Liver (tissue), 9 donors: ENCODE measurements around the gene MVB12B. TPM values are rescaled to one million over a fixed set of nuclear protein-coding genes. Genes with fewer than 3 reads are reported as not detected.

Source experiments
- DNase-seq: peaks from one replicate; pipeline ENCODE4 v3.0.0-alpha.2; 2017; ENCODE audit warnings: low spot score
- H3K27ac ChIP-seq, 2 donors: one replicate each; pipeline ENCODE4 v1.7.0; 2013; ENCODE audit warnings: inconsistent platforms in 2 of 2, low read length in 2 of 2, control low read depth in 1 of 2, low read depth in 1 of 2, mild to moderate bottlenecking in 1 of 2
- H3K27me3 ChIP-seq, 4 donors: one replicate each; pipeline versions ENCODE4 v1.6.1 to v1.7.0; 2013; ENCODE audit warnings: low read length in 3 of 4, inconsistent platforms in 1 of 4, mild to moderate bottlenecking in 1 of 4, moderate library complexity in 1 of 4; ENCODE audit not compliant: control insufficient read depth in 4 of 4, insufficient read depth in 4 of 4
- H3K36me3 ChIP-seq, 4 donors: one replicate each; pipeline versions ENCODE4 v1.6.1 to v1.7.0; 2013; ENCODE audit warnings: low read length in 3 of 4, mild to moderate bottlenecking in 3 of 4, low read depth in 1 of 4, moderate library complexity in 1 of 4; ENCODE audit not compliant: control insufficient read depth in 4 of 4, insufficient read depth in 3 of 4
- H3K4me1 ChIP-seq, 4 donors: one replicate each; pipeline versions ENCODE4 v1.6.1 to v1.7.0; 2013; ENCODE audit warnings: low read length in 3 of 4, mild to moderate bottlenecking in 3 of 4, moderate library complexity in 1 of 4; ENCODE audit not compliant: control insufficient read depth in 4 of 4, insufficient read depth in 4 of 4
- H3K4me3 ChIP-seq, 3 donors: one replicate each; pipeline versions ENCODE4 v1.6.1 to v1.7.0; 2013; ENCODE audit warnings: low read length in 3 of 3, control low read depth in 1 of 3, low read depth in 1 of 3, mild to moderate bottlenecking in 1 of 3
- H3K9ac ChIP-seq, 2 donors: one replicate each; pipeline ENCODE4 v1.7.0; 2013; ENCODE audit warnings: low read length in 2 of 2, mild to moderate bottlenecking in 2 of 2, moderate library complexity in 2 of 2, control low read depth in 1 of 2, low read depth in 1 of 2
- H3K9me3 ChIP-seq, 4 donors: one replicate each; pipeline versions ENCODE4 v1.6.1 to v1.7.0; 2013; ENCODE audit warnings: low read length in 3 of 4; ENCODE audit not compliant: control insufficient read depth in 4 of 4
- CTCF ChIP-seq: fragments of 150-350 bp; IDR thresholded peaks from 2 replicates; pipeline ENCODE4 v1.5.1; 2017; ENCODE audit warnings: improper control_type of control experiment, low read depth, low read length; ENCODE audit not compliant: missing input control
- EGR1 ChIP-seq, 2 donors: IDR thresholded peaks; 2 replicates each; pipeline ENCODE4 v1.6.1; 2016 to 2018; ENCODE audit warnings: antibody characterized with exemption in 2 of 2, low read depth in 2 of 2
- FOXA2 ChIP-seq: IDR thresholded peaks from 2 replicates; pipeline ENCODE4 v1.6.1; 2016; ENCODE audit warnings: antibody characterized with exemption
- GABPA ChIP-seq, 2 donors: IDR thresholded peaks in 1 of 2; conservative IDR thresholded peaks in 1 of 2; 2 replicates each; pipeline ENCODE4 v1.6.1; 2016; ENCODE audit warnings: antibody characterized with exemption in 2 of 2, mild to moderate bottlenecking in 1 of 2, moderate library complexity in 1 of 2
- HNF4A ChIP-seq, 2 donors: conservative IDR thresholded peaks; 2 replicates each; pipeline ENCODE4 v1.6.1; 2016; ENCODE audit warnings: antibody characterized with exemption in 2 of 2, mild to moderate bottlenecking in 2 of 2
- RAD21 ChIP-seq, 2 donors: IDR thresholded peaks; 2 replicates each; pipeline ENCODE4 v1.6.1; 2016; ENCODE audit warnings: antibody characterized with exemption in 2 of 2, mild to moderate bottlenecking in 2 of 2
- SP1 ChIP-seq: IDR thresholded peaks from 2 replicates; pipeline ENCODE4 v1.6.1; 2018; ENCODE audit warnings: antibody characterized with exemption, mild to moderate bottlenecking
- ZBTB33 ChIP-seq: IDR thresholded peaks from 2 replicates; pipeline ENCODE4 v1.6.1; 2016; ENCODE audit warnings: antibody characterized with exemption
- WGBS: extraction: QIAGEN DNeasy Blood & Tissue Kit; methylation state at CpG from one replicate; pipeline ENCODE4 v1.1.7; 2013; 5-methylcytosine and 5-hydroxymethylcytosine counted together
- polyA plus RNA-seq, 2 donors: library from polyadenylated mRNA; stranded (reverse) in 1 of 2; unstranded in 1 of 2; fragments of 200-250 nt in 1 of 2; fragments of >200 nt in 1 of 2; fragmentation: Nextera tagmentation in 1 of 2; extraction: Ambion mirVana in 1 of 2; gene quantifications; one replicate each; pipeline versions ENCODE4 v1.2.1 to v1.2.3, GENCODE V29; 2013 to 2015
- total RNA-seq, 2 donors: library from RNA; depleted of rRNA; stranded (reverse); fragments of >200 nt; gene quantifications; one replicate each; pipeline ENCODE4 v1.2.3, GENCODE V29; 2014
- TF ChIP-seq, protein P1 (sequence below): IDR thresholded peaks from 2 replicates; pipeline ENCODE4 v1.6.1; 2016; ENCODE audit warnings: antibody characterized with exemption
- donor health status: healthy.
- donor health status: healthy.
- donor health status: healthy.
- donor health status: healthy.
- donor health status: healthy.

The MVB12B gene
- total and polyA plus RNA-seq, 4 donors, result 5.3 to 12.4 (median 8.4) TPM

DNA sequence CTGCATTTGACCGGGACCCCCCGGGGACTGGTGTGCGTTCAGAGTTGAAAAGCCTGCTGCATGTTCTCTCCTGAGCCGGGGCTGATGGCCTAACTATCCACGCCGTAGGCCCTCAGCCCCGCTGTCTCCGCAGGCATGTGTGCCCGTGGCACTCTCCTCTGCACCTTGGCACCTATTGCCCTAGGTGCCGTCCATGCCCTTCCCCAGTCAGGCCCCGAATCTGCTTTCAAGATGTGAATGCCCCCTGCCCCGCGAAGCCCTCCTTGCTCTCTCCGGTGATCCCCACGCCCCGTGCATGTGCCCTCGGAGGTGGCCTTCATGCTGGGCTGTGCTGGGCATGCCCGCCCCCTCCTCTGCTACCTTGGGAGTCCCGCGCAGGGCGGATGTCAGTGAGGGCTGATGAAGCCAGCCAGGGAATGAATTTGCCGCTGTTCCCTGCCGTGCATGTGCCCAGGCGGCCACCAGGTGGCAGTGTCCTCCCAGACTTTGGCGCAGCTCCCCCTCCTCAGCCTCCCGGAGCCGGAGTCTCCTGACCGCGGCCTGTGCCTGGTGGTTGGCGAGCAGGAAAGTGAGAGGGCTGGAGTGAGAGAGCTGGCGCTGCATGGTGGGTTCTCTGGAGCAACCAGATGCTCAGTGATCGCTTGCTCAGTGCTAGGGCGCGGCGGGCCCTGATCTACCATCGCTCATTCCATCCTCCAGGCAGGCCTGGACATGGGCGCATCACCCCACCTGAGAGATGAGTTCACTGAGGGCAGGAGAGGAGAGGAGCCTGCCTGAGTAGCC lies 174.2 kb downstream of the MVB12B start:
- TF ChIP-seq ZBTB33, result no peak
- peak; percentile 81 to 86 for TF ChIP-seq RAD21 (IDR thresholded peaks at IDR 0.05)
- TF ChIP-seq CTCF, result peak; percentile 93
- TF ChIP-seq, protein P1, sequence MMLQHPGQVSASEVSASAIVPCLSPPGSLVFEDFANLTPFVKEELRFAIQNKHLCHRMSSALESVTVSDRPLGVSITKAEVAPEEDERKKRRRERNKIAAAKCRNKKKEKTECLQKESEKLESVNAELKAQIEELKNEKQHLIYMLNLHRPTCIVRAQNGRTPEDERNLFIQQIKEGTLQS, result no peak
- no peak for TF ChIP-seq GABPA (IDR thresholded peaks at IDR 0.05 in 1 of 2, conservative IDR thresholded peaks at IDR 0.05 in 1 of 2)
- no peak overlapping the region for H3K4me3 ChIP-seq

GRCh38 chr9:126501383-126502331 lies 175.0 kb downstream of the MVB12B start:
- no peak for DNase-seq

More for the DNA sequence above, 174.2 kb downstream of the MVB12B start:
- H3K4me1 ChIP-seq, result peaks cover 0 to 3% (median 1%) of the 10 kb centered on the region in 4 donors
- WGBS, result 47% methylated on average over 37 of the region's 37 CpGs
- no peaks in the 10 kb centered on the region for H3K9me3 ChIP-seq
- H3K36me3 ChIP-seq, result peaks cover 0 to 7% (median 0%) of the 10 kb centered on the region in 4 donors
- no peaks in the 10 kb centered on the region for H3K27me3 ChIP-seq
- H3K27ac ChIP-seq, result no peak overlapping the region
- no peak overlapping the region for H3K9ac ChIP-seq
- peak; percentile 74 for DNase-seq

More at GRCh38 chr9:126501383-126502331, 175.0 kb downstream of the MVB12B start:
- no peak overlapping the region for H3K27ac ChIP-seq
- TF ChIP-seq HNF4A (conservative IDR thresholded peaks at IDR 0.05), result no peak
- TF ChIP-seq RAD21 (IDR thresholded peaks at IDR 0.05), result no peak
- no peak for TF ChIP-seq EGR1 (IDR thresholded peaks at IDR 0.05; ENCODE audit: low read depth in 2 of 2)
- no peak for TF ChIP-seq FOXA2
- TF ChIP-seq SP1, result no peak
- TF ChIP-seq GABPA (IDR thresholded peaks at IDR 0.05 in 1 of 2, conservative IDR thresholded peaks at IDR 0.05 in 1 of 2), result no peak
- WGBS, result 94% methylated on average over 22 of the region's 22 CpGs
- no peaks in the 10 kb centered on the region for H3K27me3 ChIP-seq
- H3K9me3 ChIP-seq, result no peaks in the 10 kb centered on the region
- H3K4me3 ChIP-seq, result no peak overlapping the region
- peaks cover 0 to 3% (median 1%) of the 10 kb centered on the region in 4 donors for H3K4me1 ChIP-seq
- peaks cover 0 to 7% (median 0%) of the 10 kb centered on the region in 4 donors for H3K36me3 ChIP-seq
- H3K9ac ChIP-seq, result no peak overlapping the region
